Gastroesophageal sphincter (tissue), 4 donors: ENCODE results near the gene PLEKHM3. TPM values are rescaled to one million over a fixed set of nuclear protein-coding genes. Genes with fewer than 3 reads are reported as not detected.

Experiments
- ATAC-seq: fragments of 150-250 bp; one replicate; pipeline ENCODE4 v1.9.1; 2016; ENCODE audit warnings: mild to moderate bottlenecking, moderate library complexity
- H3K27ac ChIP-seq, 4 donors: fragments of 200-600 bp; sonication (generic) in 3 of 4; 1 replicate in 3 of 4; 2 replicates in 1 of 4; pipeline ENCODE4 v1.5.1; 2016 to 2019
- H3K27me3 ChIP-seq: fragments of 200-600 bp; sonication (generic); one replicate; pipeline ENCODE4 v1.5.1; 2019
- H3K36me3 ChIP-seq, 2 donors: fragments of 200-600 bp; sonication (generic); one replicate each; pipeline ENCODE4 v1.5.1; 2019; ENCODE audit warnings: control low read depth in 1 of 2
- H3K4me1 ChIP-seq, 3 donors: fragments of 200-600 bp; sonication (generic); 1 replicate in 2 of 3; 2 replicates in 1 of 3; pipeline ENCODE4 v1.5.1; 2016 to 2019; ENCODE audit warnings: control low read depth in 2 of 3
- H3K4me3 ChIP-seq, 2 donors: fragments of 200-600 bp; sonication (generic); one replicate each; pipeline ENCODE4 v1.5.1; 2019; ENCODE audit warnings: mild to moderate bottlenecking in 1 of 2, moderate library complexity in 1 of 2
- H3K9me3 ChIP-seq, 3 donors: fragments of 200-600 bp; sonication (generic); one replicate each; pipeline ENCODE4 v1.5.1; 2017 to 2019; ENCODE audit warnings: control low read depth in 2 of 3
- CTCF ChIP-seq, 4 experiments: fragments of 200-600 bp in 2 of 4; fragments of 450-650 bp in 2 of 4; sonication (generic) in 1 of 4; IDR thresholded peaks; one replicate each; pipeline ENCODE4 v1.5.1; 2017 to 2019; ENCODE audit warnings: antibody characterized with exemption in 4 of 4, mild to moderate bottlenecking in 2 of 4, moderate library complexity in 2 of 4
- EP300 ChIP-seq: sonication (generic); formaldehyde crosslinking; IDR thresholded peaks from one replicate; pipeline ENCODE4 v1.6.1; 2017; ENCODE audit warnings: antibody characterized with exemption, mild to moderate bottlenecking
- POLR2A ChIP-seq, 2 donors: fragments of 450-650 bp; IDR thresholded peaks; one replicate each; pipeline ENCODE4 v1.6.1; 2017; ENCODE audit warnings: antibody characterized with exemption in 2 of 2, mild to moderate bottlenecking in 2 of 2, moderate library complexity in 1 of 2
- POLR2AphosphoS5 ChIP-seq: sonication (generic); formaldehyde crosslinking; IDR thresholded peaks from one replicate; pipeline ENCODE4 v1.6.1; 2017; ENCODE audit warnings: antibody characterized with exemption
- WGBS, 2 donors: methylation state at CpG; one replicate each; pipeline ENCODE4 v1.1.5; 2018; ENCODE audit warnings: low coverage in 1 of 2; 5-methylcytosine and 5-hydroxymethylcytosine counted together
- total RNA-seq, 4 donors: library from RNA; depleted of rRNA; stranded (reverse); fragments of >200 nt; gene quantifications; one replicate each; pipeline ENCODE4 v1.1.0, GENCODE V29; 2016

The PLEKHM3 gene
- total RNA-seq, 4 donors from 2014 or later: 21.4 to 35.5 (median 29.7) TPM

GRCh38 chr2:207935121-207935990 lies 90.0 kb downstream of the PLEKHM3 start:
- Histone ChIP-seq H3K27ac (no peak overlapping the region), H3K4me3 (no peak overlapping the region), H3K4me1 (peaks cover 0 to 35% (median 0%) of the 10 kb centered on the region in 3 donors), H3K27me3 (no peaks in the 10 kb centered on the region), H3K36me3 (peaks cover 0 to 8% of the 10 kb centered on the region in 2 donors), H3K9me3 (no peaks in the 10 kb centered on the region)
- TF ChIP-seq POLR2A (IDR thresholded peaks at IDR 0.05) (no peak), EP300 (no peak), POLR2AphosphoS5 (no peak), CTCF (IDR thresholded peaks at IDR 0.05) (no peak)
- 94 to 96% methylated on average over 5 to 6 of the region's 7 CpGs for WGBS, 2 donors
- no peak for ATAC-seq

GRCh38 chr2:207934720-207935119 lies 90.6 kb downstream of the PLEKHM3 start:
- H3K36me3 ChIP-seq: peaks cover 0 to 8% of the 10 kb centered on the region in 2 donors
- no peak overlapping the region for H3K27ac ChIP-seq
- TF ChIP-seq POLR2AphosphoS5: no peak
- no peak for TF ChIP-seq CTCF (IDR thresholded peaks at IDR 0.05)
- TF ChIP-seq POLR2A (IDR thresholded peaks at IDR 0.05): no peak
- H3K4me3 ChIP-seq: no peak overlapping the region
- H3K9me3 ChIP-seq: no peaks in the 10 kb centered on the region
- 87 to 91% methylated on average over 6 to 7 of the region's 7 CpGs for WGBS, 2 donors
- H3K4me1 ChIP-seq: peaks cover 0 to 35% (median 0%) of the 10 kb centered on the region in 3 donors
- ATAC-seq: no peak
- no peaks in the 10 kb centered on the region for H3K27me3 ChIP-seq

- TF ChIP-seq POLR2A (IDR thresholded peaks at IDR 0.05) (no peak), CTCF (IDR thresholded peaks at IDR 0.05) (no peak), EP300 (no peak), POLR2AphosphoS5 (no peak)
- H3K9me3 ChIP-seq: no peaks in the 10 kb centered on the region
- H3K27me3 ChIP-seq: no peaks in the 10 kb centered on the region
- H3K4me3 ChIP-seq: no peak overlapping the region
- 72 to 80% methylated on average over 7 to 9 of the region's 9 CpGs for WGBS, 2 donors
- H3K27ac ChIP-seq: peak overlapping the region in 1 of 4 donors; percentile 18
- peaks cover 0 to 8% of the 10 kb centered on the region in 2 donors for H3K36me3 ChIP-seq
- ATAC-seq: no peak
- H3K4me1 ChIP-seq: peaks cover 0 to 35% (median 0%) of the 10 kb centered on the region in 3 donors
These were observed 91.8 kb downstream of the PLEKHM3 start for GRCh38 chr2:207933396-207934065.

GRCh38 chr2:207932106-207932505 lies 93.2 kb downstream of the PLEKHM3 start:
- TF ChIP-seq CTCF (IDR thresholded peaks at IDR 0.05) (no peak), POLR2A (IDR thresholded peaks at IDR 0.05) (no peak), EP300 (no peak), POLR2AphosphoS5 (no peak)
- H3K27me3 ChIP-seq: no peaks in the 10 kb centered on the region
- no peak overlapping the region for H3K4me3 ChIP-seq
- no peak for ATAC-seq
- 50 to 52% methylated on average over 1 of the region's 1 CpG for WGBS, 2 donors
- H3K9me3 ChIP-seq: no peaks in the 10 kb centered on the region
- H3K36me3 ChIP-seq: peaks cover 0 to 8% of the 10 kb centered on the region in 2 donors
- no peak overlapping the region for H3K27ac ChIP-seq
- H3K4me1 ChIP-seq: peaks cover 0 to 49% (median 0%) of the 10 kb centered on the region in 3 donors
